OCI-LY7 (cell line): ENCODE measurements around the gene KIFC3. TPM values are rescaled to one million over a fixed set of nuclear protein-coding genes. Genes with fewer than 3 reads are reported as not detected.

Experiments
- BruUV-seq: library from RNA; stranded (reverse); fragments of 400-500 nt; replicated peaks from 2 replicates; lab custom pipeline; 2021; lab: Mats Ljungman, UMichigan
- CTCF ChIA-PET: fragments of 300-600 bp; sonication (Branson Sonifier 250); formaldehyde crosslinking; loops from one replicate; lab custom pipeline; 2022; ENCODE audit warnings: antibody characterized with exemption; ENCODE audit not compliant: unreplicated experiment; lab: Charles Lee
- POLR2A ChIA-PET: fragments of 300-600 bp; sonication (Branson Sonifier 250); formaldehyde crosslinking; loops from one replicate; lab custom pipeline; 2022; ENCODE audit warnings: antibody characterized with exemption; lab: Charles Lee
- DNase-seq: peaks from one replicate; pipeline ENCODE4 v3.0.0-alpha.2; 2015; ENCODE audit warnings: low spot score
- H2AFZ ChIP-seq: fragments of 200-600 bp; sonication (generic), shearing (Covaris generic); 2 replicates; pipeline ENCODE4 v1.6.1; 2014; ENCODE audit warnings: mild to moderate bottlenecking, antibody characterized with exemption, low read length, moderate library complexity
- H3K27ac ChIP-seq: fragments of 200-600 bp; sonication (generic); 2 replicates; pipeline ENCODE4 v1.5.1; 2014; ENCODE audit warnings: mixed run types, low read depth, mild to moderate bottlenecking, moderate library complexity, low read length, inconsistent platforms; ENCODE audit not compliant: poor library complexity, severe bottlenecking
- H3K36me3 ChIP-seq: fragments of 200-600 bp; sonication (generic); 2 replicates; pipeline ENCODE4 v1.6.1; 2014; ENCODE audit warnings: mild to moderate bottlenecking, antibody characterized with exemption, low read length, moderate library complexity, mixed read lengths; ENCODE audit not compliant: insufficient read depth
- H3K4me1 ChIP-seq: fragments of 200-600 bp; sonication (generic); 2 replicates; pipeline ENCODE4 v1.5.1; 2014; ENCODE audit warnings: mild to moderate bottlenecking, low read length; ENCODE audit not compliant: insufficient read depth, poor library complexity, severe bottlenecking
- H3K4me2 ChIP-seq: fragments of 200-600 bp; sonication (generic); 2 replicates; pipeline ENCODE4 v1.6.1; 2014; ENCODE audit warnings: mild to moderate bottlenecking, low read length
- H3K4me3 ChIP-seq: fragments of 200-600 bp; sonication (generic); 2 replicates; pipeline ENCODE4 v1.5.1; 2014; ENCODE audit warnings: mild to moderate bottlenecking, low read depth, low read length; ENCODE audit not compliant: poor library complexity, severe bottlenecking
- H3K79me2 ChIP-seq: fragments of 200-600 bp; sonication (generic); 2 replicates; pipeline ENCODE4 v1.6.1; 2016; ENCODE audit warnings: low read depth, mild to moderate bottlenecking, low read length, moderate library complexity, mixed read lengths; ENCODE audit not compliant: insufficient read depth
- H3K9me2 ChIP-seq: fragments of 200-600 bp; sonication (generic); 2 replicates; pipeline ENCODE4 v1.6.1; 2016; ENCODE audit warnings: mild to moderate bottlenecking, low read length, mixed read lengths; ENCODE audit not compliant: insufficient read depth
- H3K9me3 ChIP-seq: fragments of 200-600 bp; sonication (generic); 2 replicates; pipeline ENCODE4 v1.6.1; 2014; ENCODE audit warnings: mild to moderate bottlenecking, mixed run types, low read length, mixed read lengths
- H4K20me1 ChIP-seq: fragments of 200-600 bp; sonication (generic); 2 replicates; pipeline ENCODE4 v1.6.1; 2014; ENCODE audit warnings: mild to moderate bottlenecking, antibody characterized with exemption, low read length, moderate library complexity, mixed read lengths; ENCODE audit not compliant: insufficient read depth
- EZH2phosphoT487 ChIP-seq: fragments of 200-600 bp; sonication (generic); IDR thresholded peaks from 2 replicates; pipeline ENCODE4 v1.6.1; 2018; ENCODE audit warnings: low read depth, borderline replicate concordance, mild to moderate bottlenecking, mixed run types, antibody characterized with exemption, low read length, moderate library complexity, mixed read lengths
- intact Hi-C: fragments of 100-400 bp; cut with micrococcal nuclease; formaldehyde crosslinking; loops from one replicate; pipeline ENCODE4 v1.10.0; 2022; ENCODE audit not compliant: unreplicated experiment
- total RNA-seq, 2 experiments: library from RNA; depleted of rRNA in 1 of 2; stranded (reverse); fragments of >200 nt in 1 of 2; shearing (Covaris generic) in 1 of 2; gene quantifications; 2 replicates each; pipeline ENCODE4 v1.2.3, GENCODE V29; 2014 to 2022
- TF ChIP-seq, protein P1 (sequence below): fragments of 200-600 bp; sonication (generic); conservative IDR thresholded peaks from 2 replicates; pipeline ENCODE4 v1.5.1; 2014; ENCODE audit warnings: mild to moderate bottlenecking, antibody characterized with exemption, low read length, moderate library complexity, mixed read lengths

The KIFC3 gene
- total RNA-seq, 2 experiments from 2014 or later, result 0.61 TPM; not detected in 1

DNA sequence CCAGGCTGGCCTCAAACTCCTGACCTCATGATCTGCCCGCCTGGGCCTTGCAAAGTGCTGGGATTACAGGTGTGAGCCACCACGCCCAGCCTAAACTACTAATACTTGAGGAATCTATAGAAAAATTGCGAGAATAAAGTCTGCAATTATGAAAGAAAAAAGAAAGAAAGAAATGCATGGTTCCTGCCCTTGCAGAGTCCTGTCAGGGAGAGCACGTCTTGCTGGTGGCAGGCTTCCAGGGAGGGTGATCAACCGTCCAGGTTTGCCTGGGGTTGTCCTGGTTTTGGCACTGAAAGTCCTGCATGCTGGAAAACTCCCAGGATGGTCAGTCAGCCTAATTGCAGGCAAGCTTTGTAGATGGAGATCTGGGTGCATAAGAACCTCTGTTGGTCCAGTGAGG, 21.5 kb upstream of the KIFC3 start:
- POLR2A ChIA-PET, result no interaction called here
- Histone ChIP-seq H3K4me2 (no peak overlapping the region), H3K27ac (no peak overlapping the region), H3K36me3 (no peaks in the 10 kb centered on the region), H3K9me3 (no peaks in the 10 kb centered on the region), H3K9me2 (no peaks in the 10 kb centered on the region), H3K4me3 (no peak overlapping the region), H3K4me1 (no peaks in the 10 kb centered on the region), H4K20me1 (no peaks in the 10 kb centered on the region), H2AFZ (no peak overlapping the region), H3K79me2 (no peaks in the 10 kb centered on the region)
- TF ChIP-seq, protein P1, sequence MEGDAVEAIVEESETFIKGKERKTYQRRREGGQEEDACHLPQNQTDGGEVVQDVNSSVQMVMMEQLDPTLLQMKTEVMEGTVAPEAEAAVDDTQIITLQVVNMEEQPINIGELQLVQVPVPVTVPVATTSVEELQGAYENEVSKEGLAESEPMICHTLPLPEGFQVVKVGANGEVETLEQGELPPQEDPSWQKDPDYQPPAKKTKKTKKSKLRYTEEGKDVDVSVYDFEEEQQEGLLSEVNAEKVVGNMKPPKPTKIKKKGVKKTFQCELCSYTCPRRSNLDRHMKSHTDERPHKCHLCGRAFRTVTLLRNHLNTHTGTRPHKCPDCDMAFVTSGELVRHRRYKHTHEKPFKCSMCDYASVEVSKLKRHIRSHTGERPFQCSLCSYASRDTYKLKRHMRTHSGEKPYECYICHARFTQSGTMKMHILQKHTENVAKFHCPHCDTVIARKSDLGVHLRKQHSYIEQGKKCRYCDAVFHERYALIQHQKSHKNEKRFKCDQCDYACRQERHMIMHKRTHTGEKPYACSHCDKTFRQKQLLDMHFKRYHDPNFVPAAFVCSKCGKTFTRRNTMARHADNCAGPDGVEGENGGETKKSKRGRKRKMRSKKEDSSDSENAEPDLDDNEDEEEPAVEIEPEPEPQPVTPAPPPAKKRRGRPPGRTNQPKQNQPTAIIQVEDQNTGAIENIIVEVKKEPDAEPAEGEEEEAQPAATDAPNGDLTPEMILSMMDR, result no peak
- TF ChIP-seq EZH2phosphoT487, result no peak
- no peak for DNase-seq
- intact Hi-C loops, result no loop called here
- CTCF ChIA-PET, result no interaction called here
- no TSS peak for BruUV-seq

DNA sequence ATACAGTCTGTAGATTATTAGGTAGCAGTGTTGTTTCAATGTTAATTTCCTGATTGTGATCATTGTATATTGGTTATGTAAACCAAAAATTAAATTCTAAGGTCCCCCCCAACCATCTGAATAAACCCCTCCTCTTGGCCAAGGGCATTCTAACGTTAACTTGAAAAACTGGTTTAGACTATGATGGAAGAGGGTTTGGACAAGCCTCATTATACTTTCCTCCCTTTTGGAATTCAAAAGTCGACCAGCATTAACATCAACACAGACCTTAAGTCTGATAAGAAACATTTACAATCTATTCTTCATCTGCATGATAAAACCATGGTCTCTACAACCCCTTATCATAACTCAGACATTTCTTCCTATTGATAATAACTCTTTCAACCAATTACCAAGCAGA, 20.6 kb upstream of the KIFC3 start:
- no peak overlapping the region for H2AFZ ChIP-seq
- TF ChIP-seq, protein P1, result no peak
- no peak for TF ChIP-seq EZH2phosphoT487
- intact Hi-C loops, result no loop called here
- ChIA-PET POLR2A (no interaction called here), CTCF (no interaction called here)
- no peak overlapping the region for H3K4me3 ChIP-seq
- H4K20me1 ChIP-seq, result no peaks in the 10 kb centered on the region
- no peak for DNase-seq
- H3K79me2 ChIP-seq, result no peaks in the 10 kb centered on the region
- no TSS peak for BruUV-seq
- no peak overlapping the region for H3K27ac ChIP-seq
- no peaks in the 10 kb centered on the region for H3K9me2 ChIP-seq
- H3K4me2 ChIP-seq, result no peak overlapping the region
- H3K9me3 ChIP-seq, result no peaks in the 10 kb centered on the region
- no peaks in the 10 kb centered on the region for H3K36me3 ChIP-seq
- no peaks in the 10 kb centered on the region for H3K4me1 ChIP-seq

DNA sequence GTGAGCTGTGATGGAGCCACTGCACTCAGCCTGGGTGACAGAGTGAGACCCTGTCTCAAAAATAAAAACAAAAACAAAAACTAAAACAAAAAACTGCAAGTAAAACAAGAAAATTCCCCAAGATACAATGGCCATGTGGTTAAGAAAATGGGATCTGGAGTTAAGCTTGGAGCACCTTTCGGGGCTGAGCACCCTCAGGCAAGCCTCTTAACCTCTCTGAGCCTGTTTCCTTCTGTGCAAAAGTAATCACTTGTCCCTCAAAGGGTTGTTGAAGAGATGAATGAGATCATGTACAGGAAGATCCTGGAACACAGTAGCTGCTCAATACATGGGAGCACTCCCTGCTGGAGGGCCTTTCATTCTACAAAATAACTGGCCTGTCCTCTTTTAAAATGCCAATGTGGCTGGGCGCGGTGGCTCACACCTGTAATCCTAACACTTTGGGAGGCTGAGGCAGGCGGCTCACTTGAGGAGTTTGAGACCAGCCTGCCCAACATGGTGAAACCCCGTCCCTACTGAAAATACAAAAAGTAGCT, 19.8 kb upstream of the KIFC3 start:
- Histone ChIP-seq H3K4me1 (no peaks in the 10 kb centered on the region), H3K79me2 (no peaks in the 10 kb centered on the region), H4K20me1 (no peaks in the 10 kb centered on the region), H3K9me3 (no peaks in the 10 kb centered on the region), H3K9me2 (no peaks in the 10 kb centered on the region), H3K4me2 (no peak overlapping the region), H2AFZ (no peak overlapping the region), H3K27ac (no peak overlapping the region), H3K36me3 (no peaks in the 10 kb centered on the region), H3K4me3 (no peak overlapping the region)
- BruUV-seq, result no TSS peak
- TF ChIP-seq EZH2phosphoT487, result no peak
- TF ChIP-seq, protein P1, result no peak
- DNase-seq, result no peak
- ChIA-PET POLR2A (no interaction called here), CTCF (no interaction called here)
- intact Hi-C loops, result no loop called here
